IMR-90 (cell line): ENCODE data around the gene TMEM214. TPM values are rescaled to one million over a fixed set of nuclear protein-coding genes. Genes with fewer than 3 reads are reported as not detected.

Experiments
- ATAC-seq: fragments of 200-7000 bp; cut with Tn5 transposase; 2 replicates; pipeline ENCODE4 v1.9.1; 2020; ENCODE audit warnings: low read depth, mild to moderate bottlenecking, moderate library complexity
- BruUV-seq: library from RNA; stranded (reverse); fragments of 400-500 nt; replicated peaks from 2 replicates; lab custom pipeline; 2021; lab: Mats Ljungman, UMichigan
- CTCF ChIA-PET: fragments of 300-600 bp; formaldehyde crosslinking; extraction: SDS; loops from one replicate; lab custom pipeline; 2021; ENCODE audit warnings: antibody characterized with exemption; lab: Yijun Ruan, JAX
- POLR2A ChIA-PET: fragments of 300-600 bp; sonication (Branson Sonifier 250); formaldehyde crosslinking; loops from one replicate; lab custom pipeline; 2022; ENCODE audit warnings: antibody characterized with exemption; ENCODE audit not compliant: unreplicated experiment; lab: Charles Lee
- DNase-seq: peaks from one replicate; pipeline ENCODE4 v3.0.0; 2013
- H2AFZ ChIP-seq: replicated peaks from 2 replicates; pipeline ENCODE3; 2013; ENCODE audit warnings: low read length, mild to moderate bottlenecking; ENCODE audit not compliant: poor library complexity
- H2AK5ac ChIP-seq: 2 replicates; pipeline ENCODE4 v1.6.1; 2013; ENCODE audit warnings: low read depth, low read length, inconsistent platforms
- H2AK9ac ChIP-seq: replicated peaks from 2 replicates; pipeline ENCODE3; 2013; ENCODE audit warnings: mild to moderate bottlenecking, low read depth, low read length, moderate library complexity; ENCODE audit not compliant: poor library complexity
- H2BK120ac ChIP-seq: 2 replicates; pipeline ENCODE4 v1.6.1; 2013; ENCODE audit warnings: low read depth, low read length, inconsistent platforms
- H2BK15ac ChIP-seq: 3 replicates; pipeline ENCODE4 v1.6.1; 2013; ENCODE audit warnings: low read depth, low read length, inconsistent platforms
- H2BK20ac ChIP-seq: 2 replicates; pipeline ENCODE4 v1.6.1; 2013; ENCODE audit warnings: low read depth, mild to moderate bottlenecking, inconsistent platforms, low read length, moderate library complexity
- H2BK5ac ChIP-seq: 2 replicates; pipeline ENCODE4 v1.6.1; 2013; ENCODE audit warnings: mild to moderate bottlenecking, low read depth, low read length, inconsistent platforms; ENCODE audit not compliant: poor library complexity, severe bottlenecking
- H3K14ac ChIP-seq: replicated peaks from 2 replicates; pipeline ENCODE4 v1.6.1; 2013; ENCODE audit warnings: low read depth, low read length, inconsistent platforms
- H3K18ac ChIP-seq: 2 replicates; pipeline ENCODE4 v1.6.1; 2013; ENCODE audit warnings: low read depth, low read length, control low read depth
- H3K23ac ChIP-seq: 2 replicates; pipeline ENCODE4 v1.6.1; 2013; ENCODE audit warnings: low read depth, low read length, inconsistent platforms
- H3K27ac ChIP-seq: 2 replicates; pipeline ENCODE4 v1.5.1; 2013; ENCODE audit warnings: mild to moderate bottlenecking, control low read depth, low read length; ENCODE audit not compliant: insufficient read depth
- H3K27me3 ChIP-seq: 2 replicates; pipeline ENCODE4 v1.6.1; 2013; ENCODE audit warnings: low read length; ENCODE audit not compliant: control insufficient read depth, insufficient read depth
- H3K36me3 ChIP-seq: 2 replicates; pipeline ENCODE4 v1.6.1; 2013; ENCODE audit warnings: low read length, mixed read lengths; ENCODE audit not compliant: control insufficient read depth, insufficient read depth
- H3K4ac ChIP-seq: 2 replicates; pipeline ENCODE4 v1.6.1; 2013; ENCODE audit warnings: low read depth, low read length, inconsistent platforms
- H3K4me1 ChIP-seq: 2 replicates; pipeline ENCODE4 v1.6.1; 2013; ENCODE audit warnings: low read length, mixed read lengths; ENCODE audit not compliant: control insufficient read depth, insufficient read depth
- H3K4me2 ChIP-seq: 2 replicates; pipeline ENCODE4 v1.6.1; 2013; ENCODE audit warnings: low read depth, mild to moderate bottlenecking, control low read depth, low read length, moderate library complexity
- H3K4me3 ChIP-seq: 2 replicates; pipeline ENCODE4 v1.5.1; 2013; ENCODE audit warnings: low read depth, mild to moderate bottlenecking, control low read depth, low read length, moderate library complexity; ENCODE audit not compliant: insufficient read depth
- H3K56ac ChIP-seq: 2 replicates; pipeline ENCODE4 v1.6.1; 2013; ENCODE audit warnings: low read length, inconsistent platforms; ENCODE audit not compliant: insufficient read depth; ENCODE audit errors: extremely low read depth
- H3K79me1 ChIP-seq, 2 experiments: 2 replicates each; pipeline ENCODE4 v1.6.1; 2013; ENCODE audit warnings: low read length in 2 of 2, inconsistent platforms in 1 of 2, low read depth in 1 of 2
- H3K9ac ChIP-seq: 2 replicates; pipeline ENCODE4 v1.6.1; 2013; ENCODE audit warnings: low read depth, low read length, control low read depth
- H3K9me1 ChIP-seq: 2 replicates; pipeline ENCODE4 v1.6.1; 2013; ENCODE audit warnings: low read length, inconsistent platforms; ENCODE audit not compliant: insufficient read depth
- H3K9me3 ChIP-seq: 2 replicates; pipeline ENCODE4 v1.6.1; 2013; ENCODE audit warnings: low read length; ENCODE audit not compliant: control insufficient read depth, insufficient read depth
- H4K20me1 ChIP-seq: 2 replicates; pipeline ENCODE4 v1.6.1; 2013; ENCODE audit warnings: low read length, inconsistent platforms; ENCODE audit not compliant: insufficient read depth
- H4K5ac ChIP-seq: 2 replicates; pipeline ENCODE4 v1.6.1; 2013; ENCODE audit warnings: mild to moderate bottlenecking, low read depth, low read length, control low read depth
- H4K8ac ChIP-seq, 2 experiments: 2 replicates each; pipeline ENCODE4 v1.6.1; 2013; ENCODE audit warnings: low read depth in 2 of 2, low read length in 2 of 2, control low read depth in 1 of 2, inconsistent platforms in 1 of 2
- H4K91ac ChIP-seq: 2 replicates; pipeline ENCODE4 v1.6.1; 2013; ENCODE audit warnings: low read depth, low read length, inconsistent platforms; ENCODE audit not compliant: insufficient read depth
- CTCF ChIP-seq: conservative IDR thresholded peaks from 2 replicates; pipeline ENCODE4 v1.5.1; 2012; ENCODE audit warnings: mild to moderate bottlenecking, low read depth, low read length, improper control_type of control experiment
- MAFK ChIP-seq: IDR thresholded peaks from 2 replicates; pipeline ENCODE4 v1.6.1; 2012; ENCODE audit warnings: low read depth, low read length, improper control_type of control experiment
- NFE2L2 ChIP-seq: fragments of 150-350 bp; IDR thresholded peaks from 2 replicates; pipeline ENCODE4 v1.6.1; 2016; ENCODE audit warnings: low read depth, mild to moderate bottlenecking, low read length
- RAD21 ChIP-seq: IDR thresholded peaks from 2 replicates; pipeline ENCODE4 v1.6.1; 2012; ENCODE audit warnings: low read length, improper control_type of control experiment
- WGBS, 2 experiments: methylation state at CpG; one replicate each; pipeline versions ENCODE4 v1.1.5 to v1.1.7; 2013; ENCODE audit warnings: missing lambda C conversion rate in 2 of 2; ENCODE audit not compliant: insufficient read length in 1 of 2; ENCODE audit errors: extremely low coverage in 2 of 2; 5-methylcytosine and 5-hydroxymethylcytosine counted together
- dilution Hi-C: fragments of 300-500 bp; cut with HindIII; formaldehyde crosslinking; loops from one replicate; pipeline ENCODE4 v1.14.3; 2018; ENCODE audit warnings: low sequenced_read_pairs; ENCODE audit not compliant: unreplicated experiment
- in situ Hi-C: fragments of 300-500 bp; cut with MboI; formaldehyde crosslinking; loops from 3 replicates; pipeline ENCODE4 v1.14.3; 2019; ENCODE audit warnings: low sequenced_read_pairs, inconsistent platforms, mixed read lengths
- intact Hi-C: fragments of 100-400 bp; cut with micrococcal nuclease; formaldehyde crosslinking; loops from 2 replicates; pipeline ENCODE4 v1.10.0; 2022
- polyA plus RNA-seq, 3 experiments: library from polyadenylated mRNA; depleted of rRNA; stranded (reverse); fragments of >200 nt; gene quantifications; 2 replicates each; pipeline ENCODE4 v1.2.3, GENCODE V29; 2012; ENCODE audit warnings: low replicate concordance in 1 of 3
- total RNA-seq: library from RNA; depleted of rRNA; stranded (reverse); fragments of >200 nt; gene quantifications from 2 replicates; pipeline ENCODE4 v1.2.3, GENCODE V29; 2012

Gene TMEM214
- total and polyA plus RNA-seq, 2 of the 4 experiments (the other 2 are of a cell fraction): 32.1 to 121 TPM

GRCh38 chr2:27086724-27087593 is 54.2 kb downstream of the TMEM214 start, which contains the start of gene KHK:
Gene KHK, plus strand, starts transcription at chr2:27086772. Its CDS starts 488 bp downstream, at chr2:27087260.
- Histone ChIP-seq H3K4me2 (peak within 1 kb of the TSS; percentile 99), H4K91ac (peak within 1 kb of the TSS; percentile 58), H3K27ac (peak within 1 kb of the TSS; percentile 64), H3K36me3 (peaks cover 17% of the 10 kb centered on the region; the same call in 1 of the 2 replicates), H3K18ac (no peak within 1 kb of the TSS), H2AK9ac (peak within 1 kb of the TSS; percentile 91), H3K4ac (peak within 1 kb of the TSS; percentile 63), H3K14ac (0 out of 2 replicates have a peak within 1 kb of the TSS, but pooled peaks have one; percentile 11), H2BK5ac (peak within 1 kb of the TSS; percentile 36), H3K27me3 (no peaks in the 10 kb centered on the region), H3K56ac (no peak within 1 kb of the TSS), H3K4me1 (peaks cover 6% of the 10 kb centered on the region), H2BK120ac (no peak within 1 kb of the TSS), H4K8ac (peak within 1 kb of the TSS; percentile 55 to 76; a peak in 2 of 4 replicates), H4K20me1 (peaks cover 1% of the 10 kb centered on the region; the same call in 1 of the 2 replicates), H3K4me3 (peak within 1 kb of the TSS; percentile 58), H4K5ac (no peak within 1 kb of the TSS), H2AK5ac (peak within 1 kb of the TSS; percentile 51), H3K9me3 (no peaks in the 10 kb centered on the region), H2BK20ac (no peak within 1 kb of the TSS), H3K23ac (0 out of 2 replicates have a peak within 1 kb of the TSS, but pooled peaks have one; percentile 17), H2AFZ (peak within 1 kb of the TSS; percentile 86), H3K9me1 (no peaks in the 10 kb centered on the region; the same call in 1 of the 2 replicates), H3K79me1 (peaks cover 0 to 20% of the 10 kb centered on the region in 2 experiments; a peak in 2 of 4 replicates), H3K9ac (peak within 1 kb of the TSS; percentile 65), H2BK15ac (no peak within 1 kb of the TSS)
- no peak for TF ChIP-seq NFE2L2
- TF ChIP-seq MAFK: no peak
- TF ChIP-seq RAD21: no peak
- TF ChIP-seq CTCF: no peak
- ATAC-seq (peak; percentile 4), DNase-seq (no peak)
- CTCF ChIA-PET: interaction anchor here (0.6 to 0.7 kb wide), 2 partner anchors 89 to 212 kb away, joined by 3 read pairs; no protein-coding TSS in a partner anchor
- BruUV-seq: no TSS peak
- dilution Hi-C loops: no loop called here
- in situ Hi-C loops: no loop called here
- intact Hi-C loops: loop anchor here (1.0 to 5.0 kb wide), 2 partner anchors 37 to 240 kb away; partner anchors contain the start of gene DPYSL5
- POLR2A ChIA-PET: no interaction called here
- 3% methylated on average over 27 of the region's 54 CpGs; no CpG with 5 or more reads in 1 of the 2 experiments for WGBS, 2 experiments
